ENCODE data around the gene RAB44.
A peak's percentile ranks its signal among the peaks of the same experiment; 100 is the strongest.
"Not testable (repeated sequence)": the region's sequence is repeated elsewhere in the genome, so short reads cannot be mapped to it uniquely, and the experiment has no call there.

The RAB44 gene

GRCh38 chr6:36713846-36714245 is 16.2 kb downstream of the RAB44 start:
- DNase-seq (ENCODE audit: low read depth in 3 of 3) = no peak

- DNase-seq (ENCODE audit: low read depth in 3 of 3) = no peak
Observed at GRCh38 chr6:36714511-36714910, 16.9 kb downstream of the RAB44 start.

- no peak for DNase-seq (ENCODE audit: low read depth in 3 of 3)
Observed at GRCh38 chr6:36715469-36715868, 17.8 kb downstream of the RAB44 start.

- DNase-seq (ENCODE audit: low read depth in 3 of 3) = no peak
Observed at GRCh38 chr6:36716476-36717093, 19.0 kb downstream of the RAB44 start.

- DNase-seq (ENCODE audit: low read depth in 3 of 3) = no peak
Observed at GRCh38 chr6:36717231-36717825, 19.7 kb downstream of the RAB44 start.

GRCh38 chr6:36717871-36718540 is 20.4 kb downstream of the RAB44 start:
- DNase-seq (ENCODE audit: low read depth in 3 of 3) = no peak

GRCh38 chr6:36718560-36718959 is 20.9 kb downstream of the RAB44 start:
- DNase-seq (ENCODE audit: low read depth in 3 of 3) = no peak

GRCh38 chr6:36719126-36719525 is 21.5 kb downstream of the RAB44 start:
- DNase-seq (ENCODE audit: low read depth in 3 of 3) = no peak

GRCh38 chr6:36720251-36721141 is 22.9 kb downstream of the RAB44 start:
- no peak for DNase-seq (ENCODE audit: low read depth in 3 of 3)

GRCh38 chr6:36721369-36722140 is 23.9 kb downstream of the RAB44 start:
- DNase-seq (ENCODE audit: low read depth in 3 of 3) = no peak

GRCh38 chr6:36722365-36722764 is 24.7 kb downstream of the RAB44 start:
- DNase-seq (ENCODE audit: low read depth in 3 of 3) = no peak

- DNase-seq (ENCODE audit: low read depth in 3 of 3) = no peak
Observed at GRCh38 chr6:36722879-36723278, 25.3 kb downstream of the RAB44 start.

- not testable (repeated sequence) for DNase-seq (ENCODE audit: low read depth in 3 of 3)
Observed at GRCh38 chr6:36723992-36724391, 26.4 kb downstream of the RAB44 start.

- DNase-seq (ENCODE audit: low read depth in 3 of 3) = peak in 1 of 3 experiments; percentile 33
Observed at GRCh38 chr6:36724514-36725390, 27.1 kb downstream of the RAB44 start.

- no peak for DNase-seq (ENCODE audit: low read depth in 3 of 3)
Observed at GRCh38 chr6:36725581-36725980, 28.0 kb downstream of the RAB44 start.

- no peak for DNase-seq (ENCODE audit: low read depth in 3 of 3)
Observed at GRCh38 chr6:36727505-36728021, 29.9 kb downstream of the RAB44 start.

GRCh38 chr6:36728289-36729160 is 30.9 kb downstream of the RAB44 start:
- DNase-seq (ENCODE audit: low read depth in 3 of 3) = no peak

GRCh38 chr6:36729161-36729524 is 31.5 kb downstream of the RAB44 start:
- DNase-seq (ENCODE audit: low read depth in 3 of 3) = no peak

All from stimulated activated CD4-positive, alpha-beta T cell treated with anti-CD3 and anti-CD28 coated beads, TNF-alpha, amount 100 ng/mL, for 4 hours (primary cell).